Measurements from ENCODE around the gene DHRS2. TPM values are rescaled to one million over a fixed set of nuclear protein-coding genes. Genes with fewer than 3 reads are reported as not detected.

The DHRS2 gene
- total and polyA plus RNA-seq, 7 donors = 0.04 to 0.55 (median 0.22) TPM; not detected in 3

DNA sequence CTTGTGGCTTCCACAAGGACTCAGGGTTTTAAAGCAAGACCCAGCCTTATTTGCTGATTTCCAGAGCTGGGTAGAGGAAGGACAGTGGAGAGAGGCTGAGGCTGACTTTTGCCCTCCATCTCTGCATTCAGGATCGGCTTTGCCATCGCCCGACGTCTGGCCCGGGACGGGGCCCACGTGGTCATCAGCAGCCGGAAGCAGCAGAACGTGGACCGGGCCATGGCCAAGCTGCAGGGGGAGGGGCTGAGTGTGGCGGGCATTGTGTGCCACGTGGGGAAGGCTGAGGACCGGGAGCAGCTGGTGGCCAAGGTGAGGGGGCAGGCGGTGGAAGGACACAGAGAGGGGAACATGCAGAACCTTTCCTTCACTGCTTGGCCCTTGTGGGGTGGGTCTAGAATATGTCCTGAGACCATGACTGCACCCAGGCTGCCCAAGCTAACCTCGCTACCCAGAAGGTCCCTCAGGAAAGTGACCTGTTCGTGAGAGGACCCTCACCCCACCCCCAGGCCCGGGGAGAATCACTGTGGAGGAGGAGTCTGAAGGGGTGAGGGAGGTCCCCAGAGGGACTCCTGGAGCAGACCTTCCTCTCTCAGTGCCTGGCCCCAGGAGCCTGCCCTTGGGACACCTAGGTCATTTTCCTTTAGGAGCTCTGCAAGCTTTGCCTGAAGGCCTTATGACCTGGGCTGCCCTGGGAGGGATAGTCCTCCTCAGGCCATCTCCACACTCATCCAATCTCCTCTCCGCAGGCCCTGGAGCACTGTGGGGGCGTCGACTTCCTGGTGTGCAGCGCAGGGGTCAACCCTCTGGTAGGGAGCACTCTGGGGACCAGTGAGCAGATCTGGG, 3.1 kb downstream of the DHRS2 start:
- no peak for TF ChIP-seq CTCF (IDR thresholded peaks at IDR 0.05)

DNA sequence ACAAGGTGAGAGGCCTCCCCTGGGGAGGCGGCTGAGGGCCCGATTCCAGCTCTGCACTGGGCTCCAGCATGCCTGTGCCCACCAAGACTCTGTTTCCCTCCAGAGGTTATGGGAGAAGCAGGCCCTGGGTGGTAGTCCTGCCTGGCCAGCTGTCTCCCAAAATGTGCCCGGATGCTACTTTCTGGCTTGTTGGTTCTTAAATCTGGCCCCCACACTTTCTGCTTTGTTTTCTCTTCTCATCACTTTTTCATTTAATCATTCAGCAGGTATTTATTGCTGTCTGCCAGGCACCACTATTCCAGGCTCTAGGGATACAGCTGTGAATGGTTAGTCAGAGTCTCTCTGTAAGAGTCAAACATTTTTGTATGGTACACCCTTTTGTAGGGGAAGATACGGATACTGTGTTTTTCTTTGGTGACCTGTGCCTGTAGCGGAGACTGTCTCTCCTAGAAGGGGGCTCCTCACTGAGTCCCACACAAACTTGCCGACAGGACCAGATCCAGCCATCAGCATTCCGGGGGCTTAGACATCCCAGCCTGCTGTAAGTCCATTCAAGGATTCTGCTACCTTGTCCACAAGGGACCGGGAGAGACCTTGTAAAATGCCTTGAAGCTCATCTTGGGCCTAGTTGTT, 3.8 kb downstream of the DHRS2 start:
- H3K4me3 ChIP-seq = no peak overlapping the region
- ATAC-seq (no peak), DNase-seq (no peak)
- H3K36me3 ChIP-seq (ENCODE audit: insufficient read depth in 1 of 2, low read depth in 1 of 2) = no peaks in the 10 kb centered on the region
- WGBS, 3 donors = 76 to 79% (median 76%) methylated on average over 8 of the region's 8 CpGs
- H3K4me1 ChIP-seq = no peaks in the 10 kb centered on the region
- H3K9me3 ChIP-seq = no peaks in the 10 kb centered on the region
- TF ChIP-seq CTCF (IDR thresholded peaks at IDR 0.05) = no peak
- no peaks in the 10 kb centered on the region for H3K27me3 ChIP-seq (ENCODE audit: insufficient read depth in 3 of 3, low read length in 2 of 3)
- intact Hi-C loops (cut with DNase I) = no loop called here
- no peak overlapping the region for H3K27ac ChIP-seq

More for the DNA sequence above, 3.1 kb downstream of the DHRS2 start:
- Histone ChIP-seq H3K9me3 (no peaks in the 10 kb centered on the region), H3K27ac (no peak overlapping the region), H3K27me3 (ENCODE audit: insufficient read depth in 3 of 3, low read length in 2 of 3) (no peaks in the 10 kb centered on the region), H3K36me3 (ENCODE audit: insufficient read depth in 1 of 2, low read depth in 1 of 2) (no peaks in the 10 kb centered on the region), H3K4me1 (no peaks in the 10 kb centered on the region), H3K4me3 (no peak overlapping the region)
- DNase-seq (no peak), ATAC-seq (no peak)
- 81 to 84% (median 82%) methylated on average over 20 to 21 of the region's 21 CpGs for WGBS, 3 donors
- intact Hi-C loops (cut with DNase I) = no loop called here

- intact Hi-C loops (cut with DNase I) = no loop called here
- WGBS, 3 donors = 14 to 33% (median 25%) methylated on average over 5 of the region's 5 CpGs
- DNase-seq (peak in 1 of 2 donors; percentile 40), ATAC-seq (peak in 2 of 4 donors; percentile 21 to 33)
- TF ChIP-seq CTCF (IDR thresholded peaks at IDR 0.05) = no peak
- Histone ChIP-seq H3K4me3 (no peak overlapping the region), H3K4me1 (no peaks in the 10 kb centered on the region), H3K27ac (no peak overlapping the region), H3K27me3 (ENCODE audit: insufficient read depth in 3 of 3, low read length in 2 of 3) (no peaks in the 10 kb centered on the region), H3K9me3 (no peaks in the 10 kb centered on the region), H3K36me3 (ENCODE audit: insufficient read depth in 1 of 2, low read depth in 1 of 2) (no peaks in the 10 kb centered on the region)
Observed at GRCh38 chr14:23640524-23641141, 4.5 kb downstream of the DHRS2 start.

DNA sequence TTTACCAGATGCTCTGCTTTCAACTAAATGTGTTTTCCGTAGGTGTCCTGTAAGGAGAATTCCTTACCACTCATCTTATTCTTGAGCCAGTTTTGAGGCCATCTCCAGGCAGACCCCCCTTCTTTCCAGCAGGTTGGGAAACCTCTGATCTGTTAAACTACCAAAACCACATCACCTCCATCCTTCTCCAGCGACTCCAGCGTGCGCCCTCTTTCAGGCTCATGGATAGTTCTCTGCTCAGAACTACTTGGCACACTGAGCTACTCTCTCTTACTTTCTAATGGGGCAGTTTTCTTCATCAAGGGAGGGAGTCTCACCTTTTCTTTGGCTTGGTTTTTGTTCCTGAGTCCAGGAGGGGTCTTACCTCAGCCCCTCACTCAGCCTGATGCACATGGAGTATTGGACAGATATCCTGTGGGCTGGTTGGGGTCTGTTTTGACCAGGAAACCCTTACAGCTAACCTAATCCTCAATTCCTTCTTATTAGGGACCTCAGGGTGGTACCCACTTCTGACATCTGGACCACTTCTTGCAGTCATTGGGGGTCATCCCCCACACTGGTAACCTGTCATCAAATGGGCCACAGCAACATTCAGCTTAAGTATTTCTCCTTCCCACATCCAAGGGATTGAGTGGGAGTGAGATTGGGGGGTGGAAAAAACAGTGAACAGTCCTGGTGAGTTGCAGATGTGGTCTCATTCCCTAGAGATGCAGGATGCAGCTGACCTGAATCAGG, 5.2 kb downstream of the DHRS2 start:
- DNase-seq (no peak), ATAC-seq (no peak)
- H3K4me3 ChIP-seq = no peak overlapping the region
- H3K36me3 ChIP-seq (ENCODE audit: insufficient read depth in 1 of 2, low read depth in 1 of 2) = no peaks in the 10 kb centered on the region
- WGBS, 3 donors = 83 to 91% (median 87%) methylated on average over 4 of the region's 4 CpGs
- no peak overlapping the region for H3K27ac ChIP-seq
- TF ChIP-seq CTCF (IDR thresholded peaks at IDR 0.05) = no peak
- H3K9me3 ChIP-seq = no peaks in the 10 kb centered on the region
- no peaks in the 10 kb centered on the region for H3K4me1 ChIP-seq
- no peaks in the 10 kb centered on the region for H3K27me3 ChIP-seq (ENCODE audit: insufficient read depth in 3 of 3, low read length in 2 of 3)
- intact Hi-C loops (cut with DNase I) = no loop called here

Measured in psoas muscle (tissue), 8 donors.